ENCODE measurements around the gene ERC2. TPM values are rescaled to one million over a fixed set of nuclear protein-coding genes. Genes with fewer than 3 reads are reported as not detected.

The ERC2 gene
- total and polyA plus RNA-seq, 2 of the 13 experiments (the other 11 are each of a cell fraction or from before 2014, with no cell fraction given), result 0.16 to 0.22 TPM

DNA sequence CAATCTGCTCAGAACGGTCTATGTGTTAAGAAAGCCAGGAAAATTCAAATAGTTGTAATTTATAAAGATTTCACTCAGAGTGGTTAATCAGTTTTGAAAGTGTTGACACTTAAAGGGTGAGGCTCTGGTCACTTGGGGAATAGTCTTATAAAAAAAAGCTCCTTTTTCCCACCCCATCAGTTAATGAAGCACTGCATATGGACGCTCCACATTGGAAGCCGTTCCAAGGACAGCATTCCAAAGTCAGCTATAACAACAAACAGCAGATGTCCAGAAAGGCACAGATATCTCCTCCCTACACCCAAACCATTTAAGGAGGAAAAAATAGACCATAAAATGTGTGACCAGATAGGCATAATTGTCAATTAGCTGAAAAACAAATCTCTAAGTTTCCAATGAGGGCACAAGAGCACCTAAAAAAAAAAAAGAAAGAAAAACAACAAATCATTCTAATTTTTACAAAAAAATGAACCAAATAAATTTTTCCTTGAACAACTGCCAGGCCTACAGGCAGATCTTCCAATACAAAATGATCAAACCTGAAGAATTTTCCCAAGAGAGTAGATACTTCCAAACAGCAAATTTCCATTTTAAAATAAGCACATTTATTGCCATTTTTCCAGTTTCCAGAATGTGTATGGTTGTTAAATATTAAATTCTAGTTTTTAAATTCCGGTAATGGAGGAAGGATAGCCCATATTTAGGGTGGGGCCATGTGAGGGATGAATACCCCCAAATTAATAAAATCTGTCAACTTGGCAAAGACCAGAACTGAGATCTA, 198.3 kb downstream of the ERC2 start (continued):
- TF ChIP-seq ZBTB40 (IDR thresholded peaks at IDR 0.05) (no peak), ZBTB40 (CRISPR knock-in tag; IDR thresholded peaks at IDR 0.05) (no peak), TMF1 (CRISPR knock-in tag; IDR thresholded peaks at IDR 0.05; ENCODE audit: low read depth) (no peak), SIN3A (IDR thresholded peaks at IDR 0.05; ENCODE audit: borderline replicate concordance, low read depth, low read length) (no peak), ZNF446 (CRISPR knock-in tag; IDR thresholded peaks at IDR 0.05) (no peak), SRY (CRISPR knock-in tag; IDR thresholded peaks at IDR 0.05) (no peak), KLF11 (CRISPR knock-in tag; IDR thresholded peaks at IDR 0.05) (no peak)
